Ovary (tissue), 9 donors: ENCODE data around the gene AP4B1. TPM values are rescaled to one million over a fixed set of nuclear protein-coding genes. Genes with fewer than 3 reads are reported as not detected.

Experiments
- DNase-seq, 5 donors: peaks; one replicate each; pipeline ENCODE4 v3.0.0-alpha.2; 2019 to 2020
- H3K27ac ChIP-seq, 2 donors: fragments of 200-600 bp; one replicate each; pipeline versions ENCODE4 v1.5.1 to v1.8.0; 2019 to 2022
- H3K27me3 ChIP-seq: fragments of 200-600 bp; one replicate; pipeline ENCODE4 v1.8.0; 2022
- H3K36me3 ChIP-seq: fragments of 200-600 bp; sonication (generic); one replicate; pipeline ENCODE4 v1.5.1; 2019
- H3K4me1 ChIP-seq: one replicate; pipeline ENCODE4 v1.8.1; 2013; ENCODE audit warnings: mild to moderate bottlenecking, moderate library complexity; ENCODE audit not compliant: insufficient read depth
- H3K4me3 ChIP-seq: fragments of 200-600 bp; sonication (generic); one replicate; pipeline ENCODE4 v1.5.1; 2017
- H3K9me3 ChIP-seq, 2 donors: fragments of 200-600 bp in 1 of 2; sonication (generic) in 1 of 2; one replicate each; pipeline versions ENCODE4 v1.5.1 to v1.8.1; 2013 to 2019; ENCODE audit warnings: mild to moderate bottlenecking in 1 of 2, moderate library complexity in 1 of 2
- EP300 ChIP-seq: sonication (generic); formaldehyde crosslinking; IDR thresholded peaks from one replicate; pipeline ENCODE4 v1.6.1; 2017; ENCODE audit warnings: antibody characterized with exemption
- POLR2A ChIP-seq: fragments of 450-650 bp; IDR thresholded peaks from one replicate; pipeline ENCODE4 v1.6.1; 2017; ENCODE audit warnings: antibody characterized with exemption, mild to moderate bottlenecking, moderate library complexity
- WGBS, 3 donors: extraction: QIAGEN DNeasy Blood & Tissue Kit in 1 of 3; methylation state at CpG; one replicate each; pipeline versions ENCODE4 v1.1.5 to v1.1.7; 2013 to 2017; 5-methylcytosine and 5-hydroxymethylcytosine counted together
- intact Hi-C, 4 donors: fragments of 100-400 bp; cut with DNase I; formaldehyde crosslinking; loops; one replicate each; pipeline versions ENCODE4 v1.11.0 to v1.15.1; 2022 to 2023
- polyA plus RNA-seq, 2 donors: library from polyadenylated mRNA; stranded (reverse); fragments of 200-250 nt in 1 of 2; fragments of 350-450 nt in 1 of 2; fragmentation: Illumina TruSeq in 1 of 2; extraction: RNeasy Lipid Tissue Mini Kit (QIAGEN cat#74804) in 1 of 2; gene quantifications; one replicate each; pipeline ENCODE4 v1.2.3, GENCODE V29; 2013 to 2014
- total RNA-seq, 7 donors: library from RNA; depleted of rRNA in 2 of 7; stranded (reverse); fragments of >200 nt in 2 of 7; fragmentation: NEBNext Ultra II Directional in 3 of 7; extraction: Animal tissue kit (Norgen Biotek cat#: 25700) in 3 of 7; gene quantifications; one replicate each; pipeline versions ENCODE4 v1.1.0 to v1.2.4, GENCODE V29; 2016 to 2023
- TF ChIP-seq, protein P1 (sequence below), 3 donors: fragments of 450-650 bp in 2 of 3; fragments of 200-600 bp in 1 of 3; IDR thresholded peaks; one replicate each; pipeline versions ENCODE4 v1.5.1 to v1.8.0; 2016 to 2022; ENCODE audit warnings: antibody characterized with exemption in 3 of 3, mild to moderate bottlenecking in 1 of 3
- donor health status: DM: no; HTN: no; CAD: no; lungs with moderate emphysema.
- donor health status: DM: no; HTN: no; CAD: no.
- donor health status: Bipolar disorder and iron deficiency.
- donor health status: DM: yes; HTN: yes; CAD: no.
- donor health status: DM: no; HTN: no; CAD: no.
- donor health status: DM: yes; HTN: yes; CAD: no.

The AP4B1 gene
- total and polyA plus RNA-seq, 9 donors = 14.4 to 23.7 (median 16.9) TPM

DNA sequence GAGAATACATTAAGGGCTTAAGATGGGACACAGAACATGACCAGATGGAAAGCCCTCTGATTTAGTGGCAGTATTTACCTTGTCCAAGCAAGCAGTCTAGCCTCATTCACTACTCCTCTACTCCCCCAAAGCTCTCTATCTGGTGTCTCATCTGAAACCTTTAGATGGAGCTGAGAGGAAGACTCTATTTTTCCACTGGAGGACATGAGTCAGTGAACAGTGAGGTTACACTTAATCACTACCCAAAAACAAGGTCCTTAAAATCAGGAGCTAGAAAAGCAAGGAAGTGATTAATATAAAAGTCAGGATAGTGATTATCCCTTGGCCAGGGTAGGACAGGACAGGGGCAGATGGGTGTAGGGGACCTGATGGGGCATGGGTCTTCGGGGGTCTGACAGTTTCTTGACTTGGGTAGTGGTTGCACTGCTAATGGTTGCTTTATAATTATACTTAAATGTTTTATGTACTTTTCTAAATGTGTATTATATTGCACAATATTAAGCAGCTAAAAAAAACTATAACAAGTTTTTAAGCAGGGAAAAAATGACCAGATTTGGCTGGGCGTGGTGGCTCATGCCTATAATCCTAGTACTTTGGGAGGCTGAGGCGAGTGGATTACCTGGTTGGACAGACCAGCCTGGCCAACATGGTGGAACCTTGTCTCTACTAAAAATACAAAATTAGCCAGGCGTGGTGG, 36.1 kb downstream of the AP4B1 start:
- no peaks in the 10 kb centered on the region for H3K36me3 ChIP-seq
- WGBS, 3 donors = 94 to 97% (median 96%) methylated on average over 4 of the region's 4 CpGs
- intact Hi-C loops = no loop called here

DNA sequence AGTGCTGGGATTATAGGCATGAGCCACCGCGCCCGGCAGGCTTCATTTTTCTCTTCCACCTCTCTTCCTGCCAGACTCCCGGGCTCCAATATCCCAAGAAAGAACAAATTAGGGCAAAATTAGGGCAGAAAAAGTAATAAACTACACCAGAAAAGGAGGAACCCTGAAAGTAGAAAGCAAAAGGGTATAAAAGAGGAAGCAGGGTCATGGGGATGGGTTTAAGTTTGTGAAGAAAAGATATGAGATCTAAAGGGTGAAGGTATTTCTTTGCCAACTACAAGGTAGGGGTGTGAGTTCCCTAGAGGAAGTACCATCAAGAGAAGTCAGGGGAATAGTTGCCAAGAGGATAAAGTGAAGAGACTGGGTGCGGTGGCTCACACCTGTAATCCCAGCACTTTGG, 43.0 kb downstream of the AP4B1 start:
- WGBS, 3 donors = 93 to 96% (median 95%) methylated on average over 5 of the region's 5 CpGs
- intact Hi-C loops = no loop called here
- Histone ChIP-seq H3K36me3 (no peaks in the 10 kb centered on the region), H3K4me3 (no peak overlapping the region), H3K9me3 (no peaks in the 10 kb centered on the region), H3K27ac (no peak overlapping the region), H3K4me1 (no peaks in the 10 kb centered on the region), H3K27me3 (no peaks in the 10 kb centered on the region)
- no peak for DNase-seq
- TF ChIP-seq EP300 (no peak), POLR2A (no peak)
- TF ChIP-seq, protein P1, sequence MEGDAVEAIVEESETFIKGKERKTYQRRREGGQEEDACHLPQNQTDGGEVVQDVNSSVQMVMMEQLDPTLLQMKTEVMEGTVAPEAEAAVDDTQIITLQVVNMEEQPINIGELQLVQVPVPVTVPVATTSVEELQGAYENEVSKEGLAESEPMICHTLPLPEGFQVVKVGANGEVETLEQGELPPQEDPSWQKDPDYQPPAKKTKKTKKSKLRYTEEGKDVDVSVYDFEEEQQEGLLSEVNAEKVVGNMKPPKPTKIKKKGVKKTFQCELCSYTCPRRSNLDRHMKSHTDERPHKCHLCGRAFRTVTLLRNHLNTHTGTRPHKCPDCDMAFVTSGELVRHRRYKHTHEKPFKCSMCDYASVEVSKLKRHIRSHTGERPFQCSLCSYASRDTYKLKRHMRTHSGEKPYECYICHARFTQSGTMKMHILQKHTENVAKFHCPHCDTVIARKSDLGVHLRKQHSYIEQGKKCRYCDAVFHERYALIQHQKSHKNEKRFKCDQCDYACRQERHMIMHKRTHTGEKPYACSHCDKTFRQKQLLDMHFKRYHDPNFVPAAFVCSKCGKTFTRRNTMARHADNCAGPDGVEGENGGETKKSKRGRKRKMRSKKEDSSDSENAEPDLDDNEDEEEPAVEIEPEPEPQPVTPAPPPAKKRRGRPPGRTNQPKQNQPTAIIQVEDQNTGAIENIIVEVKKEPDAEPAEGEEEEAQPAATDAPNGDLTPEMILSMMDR (IDR thresholded peaks at IDR 0.05) = no peak

More for the DNA sequence above, 36.1 kb downstream of the AP4B1 start:
- TF ChIP-seq, protein P1 (IDR thresholded peaks at IDR 0.05) = no peak
- TF ChIP-seq POLR2A (no peak), EP300 (no peak)
- H3K4me1 ChIP-seq = no peaks in the 10 kb centered on the region
- H3K4me3 ChIP-seq = no peak overlapping the region
- no peak for DNase-seq
- H3K27ac ChIP-seq = no peak overlapping the region
- no peaks in the 10 kb centered on the region for H3K9me3 ChIP-seq
- H3K27me3 ChIP-seq = no peaks in the 10 kb centered on the region

DNA sequence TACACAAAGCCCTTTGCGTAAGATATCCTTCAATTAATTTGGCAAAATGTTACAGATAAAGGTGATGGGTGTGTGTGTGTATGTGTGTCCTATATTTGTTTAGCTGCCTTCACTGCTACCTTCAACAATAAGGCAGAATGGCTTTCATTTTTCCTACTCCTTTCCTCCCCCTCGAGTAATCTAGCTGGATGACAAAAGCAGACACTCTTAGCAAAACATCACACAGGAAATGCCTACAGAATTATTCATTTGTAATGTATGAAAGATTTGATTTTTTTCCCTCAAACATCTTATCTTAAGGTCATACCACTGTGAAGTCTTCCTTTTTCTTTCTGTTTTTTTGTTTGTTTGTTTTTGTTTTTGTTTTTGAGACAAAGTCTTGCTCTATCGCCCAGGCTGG, 43.7 kb downstream of the AP4B1 start:
- Histone ChIP-seq H3K27ac (no peak overlapping the region), H3K9me3 (no peaks in the 10 kb centered on the region), H3K4me1 (no peaks in the 10 kb centered on the region), H3K27me3 (no peaks in the 10 kb centered on the region), H3K4me3 (no peak overlapping the region), H3K36me3 (no peaks in the 10 kb centered on the region)
- DNase-seq = no peak
- 27 to 41% (median 27%) methylated on average over 3 of the region's 3 CpGs for WGBS, 3 donors
- intact Hi-C loops = no loop called here
- TF ChIP-seq POLR2A = no peak
- TF ChIP-seq, protein P1 (IDR thresholded peaks at IDR 0.05) = no peak

DNA sequence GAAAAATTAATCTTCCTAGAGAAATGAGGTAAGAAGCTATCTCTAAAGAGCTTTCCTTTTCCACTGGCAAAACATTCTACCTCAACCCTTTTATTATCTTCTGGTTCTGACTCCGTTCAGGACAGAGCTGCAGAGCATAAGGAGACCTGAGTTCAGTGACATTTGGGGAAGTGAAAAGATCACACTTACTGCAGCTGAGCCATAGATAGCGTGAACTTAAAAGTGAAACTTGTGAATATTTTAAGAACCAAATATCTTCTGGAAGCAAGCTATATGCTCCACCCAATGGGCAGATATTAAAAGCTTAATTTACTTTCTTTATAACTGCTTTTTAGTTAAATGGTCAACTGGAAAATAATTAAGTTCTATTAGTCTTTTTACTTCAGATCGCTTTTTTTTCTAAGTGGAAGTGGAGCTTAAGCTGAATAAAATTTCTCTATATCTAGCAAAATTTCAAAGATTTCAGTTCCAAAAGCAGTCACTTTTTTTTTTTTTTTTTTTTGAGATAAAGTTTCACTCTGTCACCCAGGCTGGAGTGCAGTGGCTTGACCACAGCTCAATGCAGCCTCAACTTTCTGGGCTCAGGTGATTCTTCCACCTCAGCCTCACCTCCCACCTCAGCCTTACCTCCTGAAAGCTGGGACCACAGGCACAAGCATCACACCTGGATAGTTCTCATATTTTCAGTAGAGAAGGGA, 45.0 kb downstream of the AP4B1 start:
- H3K4me3 ChIP-seq = no peak overlapping the region
- H3K36me3 ChIP-seq = no peaks in the 10 kb centered on the region
- intact Hi-C loops = no loop called here
- H3K27ac ChIP-seq = no peak overlapping the region
- H3K27me3 ChIP-seq = no peaks in the 10 kb centered on the region
- WGBS, 3 donors = 33 to 39% (median 37%) methylated on average over 3 of the region's 3 CpGs
- H3K4me1 ChIP-seq = no peaks in the 10 kb centered on the region
- no peaks in the 10 kb centered on the region for H3K9me3 ChIP-seq
- TF ChIP-seq POLR2A (no peak), EP300 (no peak)
- TF ChIP-seq, protein P1 (IDR thresholded peaks at IDR 0.05) = no peak
- no peak for DNase-seq
